Liver (tissue), 9 donors: ENCODE data around the gene PEX14. TPM values are rescaled to one million over a fixed set of nuclear protein-coding genes. Genes with fewer than 3 reads are reported as not detected.
A peak's percentile ranks its signal among the peaks of the same experiment; 100 is the strongest.

ENCODE experiments used
- DNase-seq: peaks from one replicate; pipeline ENCODE4 v3.0.0-alpha.2; 2017; ENCODE audit warnings: low spot score
- H3K27ac ChIP-seq, 2 donors: one replicate each; pipeline ENCODE4 v1.7.0; 2013; ENCODE audit warnings: inconsistent platforms in 2 of 2, low read length in 2 of 2, control low read depth in 1 of 2, low read depth in 1 of 2, mild to moderate bottlenecking in 1 of 2
- H3K27me3 ChIP-seq, 4 donors: one replicate each; pipeline versions ENCODE4 v1.6.1 to v1.7.0; 2013; ENCODE audit warnings: low read length in 3 of 4, inconsistent platforms in 1 of 4, mild to moderate bottlenecking in 1 of 4, moderate library complexity in 1 of 4; ENCODE audit not compliant: control insufficient read depth in 4 of 4, insufficient read depth in 4 of 4
- H3K36me3 ChIP-seq, 4 donors: one replicate each; pipeline versions ENCODE4 v1.6.1 to v1.7.0; 2013; ENCODE audit warnings: low read length in 3 of 4, mild to moderate bottlenecking in 3 of 4, low read depth in 1 of 4, moderate library complexity in 1 of 4; ENCODE audit not compliant: control insufficient read depth in 4 of 4, insufficient read depth in 3 of 4
- H3K4me1 ChIP-seq, 4 donors: one replicate each; pipeline versions ENCODE4 v1.6.1 to v1.7.0; 2013; ENCODE audit warnings: low read length in 3 of 4, mild to moderate bottlenecking in 3 of 4, moderate library complexity in 1 of 4; ENCODE audit not compliant: control insufficient read depth in 4 of 4, insufficient read depth in 4 of 4
- H3K4me3 ChIP-seq, 3 donors: one replicate each; pipeline versions ENCODE4 v1.6.1 to v1.7.0; 2013; ENCODE audit warnings: low read length in 3 of 3, control low read depth in 1 of 3, low read depth in 1 of 3, mild to moderate bottlenecking in 1 of 3
- H3K9ac ChIP-seq, 2 donors: one replicate each; pipeline ENCODE4 v1.7.0; 2013; ENCODE audit warnings: low read length in 2 of 2, mild to moderate bottlenecking in 2 of 2, moderate library complexity in 2 of 2, control low read depth in 1 of 2, low read depth in 1 of 2
- H3K9me3 ChIP-seq, 4 donors: one replicate each; pipeline versions ENCODE4 v1.6.1 to v1.7.0; 2013; ENCODE audit warnings: low read length in 3 of 4; ENCODE audit not compliant: control insufficient read depth in 4 of 4
- EGR1 ChIP-seq, 2 donors: IDR thresholded peaks; 2 replicates each; pipeline ENCODE4 v1.6.1; 2016 to 2018; ENCODE audit warnings: antibody characterized with exemption in 2 of 2, low read depth in 2 of 2
- FOXA1 ChIP-seq: IDR thresholded peaks from 2 replicates; pipeline ENCODE4 v1.6.1; 2016; ENCODE audit warnings: antibody characterized with exemption
- FOXA2 ChIP-seq: IDR thresholded peaks from 2 replicates; pipeline ENCODE4 v1.6.1; 2016; ENCODE audit warnings: antibody characterized with exemption
- GABPA ChIP-seq, 2 donors: IDR thresholded peaks in 1 of 2; conservative IDR thresholded peaks in 1 of 2; 2 replicates each; pipeline ENCODE4 v1.6.1; 2016; ENCODE audit warnings: antibody characterized with exemption in 2 of 2, mild to moderate bottlenecking in 1 of 2, moderate library complexity in 1 of 2
- HNF4A ChIP-seq, 2 donors: conservative IDR thresholded peaks; 2 replicates each; pipeline ENCODE4 v1.6.1; 2016; ENCODE audit warnings: antibody characterized with exemption in 2 of 2, mild to moderate bottlenecking in 2 of 2
- HNF4G ChIP-seq: IDR thresholded peaks from 2 replicates; pipeline ENCODE4 v1.6.1; 2016; ENCODE audit warnings: antibody characterized with exemption
- JUND ChIP-seq, 2 donors: IDR thresholded peaks; 2 replicates each; pipeline ENCODE4 v1.6.1; 2016; ENCODE audit warnings: antibody characterized with exemption in 2 of 2
- RAD21 ChIP-seq, 2 donors: IDR thresholded peaks; 2 replicates each; pipeline ENCODE4 v1.6.1; 2016; ENCODE audit warnings: antibody characterized with exemption in 2 of 2, mild to moderate bottlenecking in 2 of 2
- RXRA ChIP-seq, 2 donors: IDR thresholded peaks; 2 replicates each; pipeline ENCODE4 v1.6.1; 2017 to 2018; ENCODE audit warnings: antibody characterized with exemption in 2 of 2, mild to moderate bottlenecking in 1 of 2
- SP1 ChIP-seq: IDR thresholded peaks from 2 replicates; pipeline ENCODE4 v1.6.1; 2018; ENCODE audit warnings: antibody characterized with exemption, mild to moderate bottlenecking
- TAF1 ChIP-seq: conservative IDR thresholded peaks from 2 replicates; pipeline ENCODE4 v1.6.1; 2016; ENCODE audit warnings: antibody characterized with exemption, mild to moderate bottlenecking
- YY1 ChIP-seq: IDR thresholded peaks from 2 replicates; pipeline ENCODE4 v1.6.1; 2016; ENCODE audit warnings: antibody characterized with exemption, mild to moderate bottlenecking
- WGBS: extraction: QIAGEN DNeasy Blood & Tissue Kit; methylation state at CpG from one replicate; pipeline ENCODE4 v1.1.7; 2013; 5-methylcytosine and 5-hydroxymethylcytosine counted together
- polyA plus RNA-seq, 2 donors: library from polyadenylated mRNA; stranded (reverse) in 1 of 2; unstranded in 1 of 2; fragments of 200-250 nt in 1 of 2; fragments of >200 nt in 1 of 2; fragmentation: Nextera tagmentation in 1 of 2; extraction: Ambion mirVana in 1 of 2; gene quantifications; one replicate each; pipeline versions ENCODE4 v1.2.1 to v1.2.3, GENCODE V29; 2013 to 2015
- total RNA-seq, 2 donors: library from RNA; depleted of rRNA; stranded (reverse); fragments of >200 nt; gene quantifications; one replicate each; pipeline ENCODE4 v1.2.3, GENCODE V29; 2014
- TF ChIP-seq, protein P1 (sequence below): IDR thresholded peaks from 2 replicates; pipeline ENCODE4 v1.6.1; 2016; ENCODE audit warnings: antibody characterized with exemption
- TF ChIP-seq, protein P2 (sequence below): IDR thresholded peaks from 2 replicates; pipeline ENCODE4 v1.6.1; 2016; ENCODE audit warnings: antibody characterized with exemption, mild to moderate bottlenecking
- TF ChIP-seq, protein P3 (sequence below): IDR thresholded peaks from 2 replicates; pipeline ENCODE4 v1.6.1; 2016; ENCODE audit warnings: antibody characterized with exemption
- TF ChIP-seq, protein P4 (sequence below): IDR thresholded peaks from 2 replicates; pipeline ENCODE4 v1.6.1; 2016; ENCODE audit warnings: antibody characterized with exemption
- donor health status: healthy.
- donor health status: healthy.
- donor health status: healthy.
- donor health status: healthy.
- donor health status: healthy.

Gene PEX14
- total and polyA plus RNA-seq, 4 donors, result 7.1 to 16.1 (median 11.7) TPM

DNA sequence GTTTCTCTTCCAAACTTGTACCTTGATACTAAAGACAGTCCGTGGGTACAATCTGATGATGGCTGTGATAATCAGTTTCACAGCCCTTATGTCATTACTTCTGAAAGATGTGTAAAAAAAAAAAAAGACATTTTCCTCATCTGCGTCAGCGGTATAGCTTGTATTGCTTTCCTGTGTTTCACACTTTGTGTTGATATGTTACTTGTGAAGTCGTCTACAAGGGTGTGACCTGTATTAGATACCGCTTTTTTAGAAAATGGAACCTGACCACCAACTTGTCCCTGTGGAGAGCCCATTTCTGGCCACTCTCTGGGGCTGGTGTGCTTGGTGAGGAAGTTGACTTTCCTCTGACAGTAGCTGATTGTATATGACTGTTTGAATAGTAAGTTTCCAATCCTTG, 50.5 kb downstream of the PEX14 start:
- Histone ChIP-seq H3K9ac (no peak overlapping the region), H3K27ac (no peak overlapping the region), H3K4me1 (peaks cover 3 to 25% (median 19%) of the 10 kb centered on the region in 4 donors), H3K9me3 (no peaks in the 10 kb centered on the region), H3K27me3 (no peaks in the 10 kb centered on the region), H3K4me3 (no peak overlapping the region), H3K36me3 (no peaks in the 10 kb centered on the region)
- DNase-seq, result no peak
- no peak for TF ChIP-seq FOXA2
- TF ChIP-seq, protein P1, sequence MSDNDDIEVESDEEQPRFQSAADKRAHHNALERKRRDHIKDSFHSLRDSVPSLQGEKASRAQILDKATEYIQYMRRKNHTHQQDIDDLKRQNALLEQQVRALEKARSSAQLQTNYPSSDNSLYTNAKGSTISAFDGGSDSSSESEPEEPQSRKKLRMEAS, result no peak
- no peak for TF ChIP-seq SP1
- no peak for TF ChIP-seq RXRA (IDR thresholded peaks at IDR 0.05)
- TF ChIP-seq, protein P2, sequence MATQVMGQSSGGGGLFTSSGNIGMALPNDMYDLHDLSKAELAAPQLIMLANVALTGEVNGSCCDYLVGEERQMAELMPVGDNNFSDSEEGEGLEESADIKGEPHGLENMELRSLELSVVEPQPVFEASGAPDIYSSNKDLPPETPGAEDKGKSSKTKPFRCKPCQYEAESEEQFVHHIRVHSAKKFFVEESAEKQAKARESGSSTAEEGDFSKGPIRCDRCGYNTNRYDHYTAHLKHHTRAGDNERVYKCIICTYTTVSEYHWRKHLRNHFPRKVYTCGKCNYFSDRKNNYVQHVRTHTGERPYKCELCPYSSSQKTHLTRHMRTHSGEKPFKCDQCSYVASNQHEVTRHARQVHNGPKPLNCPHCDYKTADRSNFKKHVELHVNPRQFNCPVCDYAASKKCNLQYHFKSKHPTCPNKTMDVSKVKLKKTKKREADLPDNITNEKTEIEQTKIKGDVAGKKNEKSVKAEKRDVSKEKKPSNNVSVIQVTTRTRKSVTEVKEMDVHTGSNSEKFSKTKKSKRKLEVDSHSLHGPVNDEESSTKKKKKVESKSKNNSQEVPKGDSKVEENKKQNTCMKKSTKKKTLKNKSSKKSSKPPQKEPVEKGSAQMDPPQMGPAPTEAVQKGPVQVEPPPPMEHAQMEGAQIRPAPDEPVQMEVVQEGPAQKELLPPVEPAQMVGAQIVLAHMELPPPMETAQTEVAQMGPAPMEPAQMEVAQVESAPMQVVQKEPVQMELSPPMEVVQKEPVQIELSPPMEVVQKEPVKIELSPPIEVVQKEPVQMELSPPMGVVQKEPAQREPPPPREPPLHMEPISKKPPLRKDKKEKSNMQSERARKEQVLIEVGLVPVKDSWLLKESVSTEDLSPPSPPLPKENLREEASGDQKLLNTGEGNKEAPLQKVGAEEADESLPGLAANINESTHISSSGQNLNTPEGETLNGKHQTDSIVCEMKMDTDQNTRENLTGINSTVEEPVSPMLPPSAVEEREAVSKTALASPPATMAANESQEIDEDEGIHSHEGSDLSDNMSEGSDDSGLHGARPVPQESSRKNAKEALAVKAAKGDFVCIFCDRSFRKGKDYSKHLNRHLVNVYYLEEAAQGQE, result no peak
- TF ChIP-seq, protein P3, sequence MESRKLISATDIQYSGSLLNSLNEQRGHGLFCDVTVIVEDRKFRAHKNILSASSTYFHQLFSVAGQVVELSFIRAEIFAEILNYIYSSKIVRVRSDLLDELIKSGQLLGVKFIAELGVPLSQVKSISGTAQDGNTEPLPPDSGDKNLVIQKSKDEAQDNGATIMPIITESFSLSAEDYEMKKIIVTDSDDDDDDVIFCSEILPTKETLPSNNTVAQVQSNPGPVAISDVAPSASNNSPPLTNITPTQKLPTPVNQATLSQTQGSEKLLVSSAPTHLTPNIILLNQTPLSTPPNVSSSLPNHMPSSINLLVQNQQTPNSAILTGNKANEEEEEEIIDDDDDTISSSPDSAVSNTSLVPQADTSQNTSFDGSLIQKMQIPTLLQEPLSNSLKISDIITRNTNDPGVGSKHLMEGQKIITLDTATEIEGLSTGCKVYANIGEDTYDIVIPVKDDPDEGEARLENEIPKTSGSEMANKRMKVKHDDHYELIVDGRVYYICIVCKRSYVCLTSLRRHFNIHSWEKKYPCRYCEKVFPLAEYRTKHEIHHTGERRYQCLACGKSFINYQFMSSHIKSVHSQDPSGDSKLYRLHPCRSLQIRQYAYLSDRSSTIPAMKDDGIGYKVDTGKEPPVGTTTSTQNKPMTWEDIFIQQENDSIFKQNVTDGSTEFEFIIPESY, result no peak
- TF ChIP-seq GABPA (IDR thresholded peaks at IDR 0.05 in 1 of 2, conservative IDR thresholded peaks at IDR 0.05 in 1 of 2), result no peak
- no peak for TF ChIP-seq YY1
- TF ChIP-seq HNF4G, result no peak
- TF ChIP-seq, protein P4, sequence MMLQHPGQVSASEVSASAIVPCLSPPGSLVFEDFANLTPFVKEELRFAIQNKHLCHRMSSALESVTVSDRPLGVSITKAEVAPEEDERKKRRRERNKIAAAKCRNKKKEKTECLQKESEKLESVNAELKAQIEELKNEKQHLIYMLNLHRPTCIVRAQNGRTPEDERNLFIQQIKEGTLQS, result no peak
- no peak for TF ChIP-seq RAD21 (IDR thresholded peaks at IDR 0.05)
- TF ChIP-seq HNF4A (conservative IDR thresholded peaks at IDR 0.05), result no peak
- TF ChIP-seq FOXA1, result no peak
- no peak for TF ChIP-seq JUND (IDR thresholded peaks at IDR 0.05)
- TF ChIP-seq EGR1 (IDR thresholded peaks at IDR 0.05; ENCODE audit: low read depth in 2 of 2), result no peak
- 90% methylated on average over 5 of the region's 5 CpGs for WGBS

DNA sequence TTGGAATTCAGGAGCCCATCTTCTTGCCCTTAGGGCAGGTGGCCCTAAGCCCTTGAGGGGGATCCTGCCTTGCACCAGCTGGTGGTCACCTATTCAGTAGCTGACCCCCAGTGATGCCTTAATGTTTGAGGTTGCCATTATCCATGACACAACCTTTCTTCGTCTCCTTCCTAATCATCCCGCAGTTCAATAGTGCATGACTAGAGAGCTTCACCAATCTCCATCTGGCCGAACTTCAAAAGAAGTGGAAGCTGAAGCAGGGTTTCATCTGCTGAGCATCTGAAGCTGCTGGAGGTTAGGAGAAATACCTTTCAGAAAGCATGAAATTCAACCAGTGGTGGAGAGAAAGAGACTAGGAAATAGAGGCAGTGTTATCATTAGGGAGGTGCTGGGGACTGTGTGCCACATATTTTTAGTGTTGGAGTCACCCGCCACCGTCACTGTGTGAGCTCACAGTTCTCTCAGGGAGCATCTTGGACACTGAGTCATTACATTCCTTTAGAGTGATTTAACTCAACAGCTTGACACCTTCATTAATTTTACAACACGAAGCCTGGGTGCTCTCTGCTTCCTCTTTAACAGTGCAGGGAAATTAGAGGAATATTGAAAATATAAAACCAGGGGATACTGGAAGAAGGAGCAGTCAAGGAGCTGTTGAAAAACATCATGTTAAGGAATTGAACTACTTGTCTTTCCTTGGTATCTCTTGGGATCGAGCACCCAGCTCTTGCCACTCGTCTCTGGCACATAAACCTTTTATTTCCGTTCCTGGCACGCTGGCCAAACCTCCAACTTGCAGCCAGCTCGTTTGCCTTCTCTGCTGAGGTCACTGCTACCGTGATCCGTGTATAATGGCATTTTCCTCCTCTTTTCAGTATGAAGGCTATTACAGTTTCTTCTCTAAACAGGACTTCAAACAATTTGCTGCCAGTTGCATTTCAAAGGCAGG, 53.6 kb downstream of the PEX14 start:
- Histone ChIP-seq H3K9me3 (no peaks in the 10 kb centered on the region), H3K4me3 (no peak overlapping the region), H3K27me3 (no peaks in the 10 kb centered on the region), H3K27ac (no peak overlapping the region), H3K4me1 (peaks cover 1 to 28% (median 22%) of the 10 kb centered on the region in 4 donors), H3K36me3 (no peaks in the 10 kb centered on the region), H3K9ac (no peak overlapping the region)
- no peak for DNase-seq
- 59% methylated on average over 13 of the region's 13 CpGs for WGBS
- TF ChIP-seq RXRA (IDR thresholded peaks at IDR 0.05) (no peak), TAF1 (no peak), RAD21 (IDR thresholded peaks at IDR 0.05) (peak in 1 of 2 donors; percentile 28)
